G401 (cell line): Measurements from ENCODE around the gene KIF18A. TPM values are rescaled to one million over a fixed set of nuclear protein-coding genes. Genes with fewer than 3 reads are reported as not detected.

Experiments used
- DNase-seq: peaks from one replicate; pipeline ENCODE4 v3.0.0-alpha.2; 2015; ENCODE audit warnings: low spot score
- in situ Hi-C: cut with HindIII; loops from 2 replicates; pipeline ENCODE4 v1.10.0; 2016; ENCODE audit warnings: low sequenced_read_pairs, mixed read lengths
- total RNA-seq: library from RNA; depleted of rRNA; stranded (reverse); fragments of >200 nt; shearing (Covaris generic); gene quantifications from 2 replicates; pipeline ENCODE4 v1.2.3, GENCODE V29; 2014; rRNA removed

The KIF18A gene
- total RNA-seq, 1 experiment from 2014 or later, result 41.8 TPM

DNA sequence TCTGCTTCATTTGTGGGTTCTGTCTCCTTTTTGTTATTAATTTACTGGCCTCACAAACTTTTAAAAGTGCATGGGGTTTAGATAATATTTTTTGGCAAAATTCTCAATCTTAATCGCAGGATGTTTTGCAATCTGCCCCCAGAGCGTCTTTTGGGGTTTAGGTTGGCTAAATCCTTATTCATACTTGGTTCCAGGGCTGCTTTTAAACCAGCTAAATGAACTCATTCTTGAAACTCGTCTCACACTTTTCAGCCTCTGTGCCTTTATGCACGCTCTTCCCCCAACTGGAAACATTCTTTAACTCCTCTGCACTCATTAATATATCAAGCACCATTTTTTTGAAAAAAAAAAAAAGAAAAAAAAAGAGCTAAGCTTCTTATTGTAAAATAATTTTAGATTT lies 131.7 kb downstream of the KIF18A start:
- in situ Hi-C loops, result no loop called here
- no peak for DNase-seq

DNA sequence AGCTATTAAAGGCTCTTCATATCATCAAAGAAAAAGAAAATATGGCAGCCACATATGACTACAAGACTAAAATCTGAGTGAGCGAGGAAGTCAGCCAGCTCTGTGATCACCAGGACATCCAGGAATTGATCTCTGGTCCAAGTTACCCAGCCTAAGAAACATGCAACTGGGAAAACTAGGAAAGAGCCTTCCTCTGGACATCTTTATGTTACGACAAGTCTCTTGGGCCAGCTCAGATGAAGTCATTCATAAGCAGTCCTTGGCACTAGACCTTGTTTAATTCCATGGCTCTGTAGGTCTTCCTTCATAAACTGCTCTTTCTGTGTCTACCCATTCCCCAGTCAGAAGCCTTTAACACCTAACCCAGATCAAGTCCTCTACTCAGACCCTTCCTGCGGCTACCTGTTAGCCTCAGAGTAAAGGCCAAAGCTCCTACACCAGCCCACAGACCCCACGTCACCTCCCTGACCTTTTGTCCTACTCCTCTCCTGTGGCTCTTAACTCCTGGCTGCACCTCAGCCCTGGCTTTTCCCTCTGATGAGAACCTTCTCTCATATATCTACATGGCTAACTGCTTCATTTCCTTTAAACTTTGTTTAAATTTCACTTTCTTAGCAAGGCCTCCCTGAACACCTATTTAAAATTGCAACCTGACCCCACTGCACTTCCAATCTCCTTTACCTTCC lies 134.0 kb downstream of the KIF18A start:
- DNase-seq, result peak; percentile 4
- in situ Hi-C loops, result no loop called here

DNA sequence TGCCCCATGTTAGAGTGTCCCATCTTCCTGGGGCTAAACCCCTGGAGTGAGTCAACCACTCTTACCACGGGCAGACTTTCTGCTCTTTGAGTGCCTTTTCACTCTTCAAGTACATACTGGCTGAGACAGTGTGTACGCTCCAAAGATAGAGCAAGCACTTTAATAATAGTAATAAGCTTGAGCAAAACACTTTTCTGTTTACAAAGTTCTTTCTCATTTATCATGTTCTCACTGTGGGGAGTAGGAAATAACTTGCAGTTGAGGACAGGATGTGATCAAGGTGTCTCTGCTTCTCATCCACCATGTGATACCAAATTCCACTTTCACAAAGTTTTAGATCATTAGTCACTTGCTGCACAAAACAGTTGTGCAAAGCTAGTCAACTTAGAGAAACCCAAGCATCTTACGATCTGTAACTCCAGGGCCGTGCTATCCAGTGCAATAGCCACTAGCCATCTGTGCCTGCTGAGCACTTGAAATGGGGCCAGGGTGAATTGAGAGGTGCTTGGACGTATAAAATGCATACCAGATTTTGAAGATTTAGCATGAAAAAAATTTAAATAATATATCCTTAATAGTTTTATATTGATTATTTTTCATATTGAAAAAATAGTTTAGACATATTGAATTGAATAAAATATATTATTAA lies 135.3 kb downstream of the KIF18A start:
- DNase-seq, result peak; percentile 69
- in situ Hi-C loops, result no loop called here

DNA sequence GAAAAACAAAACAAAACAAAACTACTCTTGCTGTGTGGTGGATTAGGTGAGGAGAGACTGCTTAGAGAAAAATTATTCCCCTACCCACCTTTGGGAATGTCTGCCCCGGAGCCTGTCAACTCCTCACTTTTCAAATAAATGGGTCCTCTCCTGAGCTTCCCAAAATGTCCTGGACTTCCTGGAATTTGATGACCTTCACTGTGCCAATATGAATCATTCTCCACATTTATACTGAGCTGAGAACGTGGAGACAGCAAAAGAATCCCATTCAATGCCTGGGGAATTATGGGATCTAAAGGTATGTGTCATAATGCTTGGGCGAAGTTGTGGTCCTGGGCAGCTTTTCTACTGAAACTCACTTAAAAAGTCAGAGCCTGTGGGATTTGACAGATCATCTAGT lies 136.8 kb downstream of the KIF18A start:
- in situ Hi-C loops, result no loop called here
- DNase-seq, result no peak

Other genes with a start within 250 kb of the KIF18A start
- 13.9 and 30.4 TPM in 2 replicates for gene METTL15, start 232 bp upstream of the KIF18A start, total RNA-seq